SK-N-SH (cell line): ENCODE results near the gene GYPC. TPM values are rescaled to one million over a fixed set of nuclear protein-coding genes. Genes with fewer than 3 reads are reported as not detected.

Experiments
- CTCF ChIA-PET: fragments of 300-600, 350-600 bp; formaldehyde crosslinking; extraction: SDS; loops from one replicate; lab custom pipeline; 2021; lab: Yijun Ruan, JAX
- POLR2A ChIA-PET: fragments of 350-600 bp; sonication (Branson Sonifier 250); formaldehyde crosslinking; extraction: SDS; loops from one replicate; lab custom pipeline; 2020; ENCODE audit warnings: antibody characterized with exemption, inconsistent platforms; lab: Yijun Ruan, JAX
- DNase-seq: peaks from one replicate; pipeline ENCODE4 v3.0.0; 2012
- H2AFZ ChIP-seq: fragments of 200-600 bp; sonication (generic); 2 replicates; pipeline ENCODE4 v1.8.1; 2016; ENCODE audit warnings: antibody characterized with exemption, mild to moderate bottlenecking, low read depth
- H3F3A ChIP-seq: fragments of 200-600 bp; sonication (generic); replicated peaks from 2 replicates; pipeline ENCODE3; 2016; ENCODE audit warnings: antibody characterized with exemption, mild to moderate bottlenecking; ENCODE audit not compliant: insufficient read depth
- H3K27ac ChIP-seq, 2 experiments: fragments of 200-500 bp in 1 of 2; fragments of 200-600 bp in 1 of 2; sonication (Bioruptor generic) in 1 of 2; sonication (generic), shearing (Covaris generic) in 1 of 2; 2 replicates each; pipeline versions ENCODE4 v1.5.1 to v1.6.1; 2014 to 2016; ENCODE audit warnings: low read depth in 2 of 2, inconsistent platforms in 1 of 2, low read length in 1 of 2, mild to moderate bottlenecking in 1 of 2, mixed read lengths in 1 of 2
- H3K27me3 ChIP-seq: fragments of 200-600 bp; sonication (generic), shearing (Covaris generic); 2 replicates; pipeline ENCODE4 v1.6.1; 2016; ENCODE audit warnings: mixed run types; ENCODE audit not compliant: insufficient read depth
- H3K36me3 ChIP-seq, 2 experiments: fragments of 200-500 bp in 1 of 2; fragments of 200-600 bp in 1 of 2; sonication (Bioruptor generic) in 1 of 2; sonication (generic) in 1 of 2; replicated peaks in 1 of 2; 2 replicates each; pipeline versions ENCODE3 to v1.5.1; 2014 to 2016; ENCODE audit warnings: low read length in 1 of 2, mild to moderate bottlenecking in 1 of 2; ENCODE audit not compliant: insufficient read depth in 2 of 2, control insufficient read depth in 1 of 2
- H3K4me1 ChIP-seq, 2 experiments: fragments of 200-500 bp in 1 of 2; fragments of 200-600 bp in 1 of 2; sonication (Bioruptor generic) in 1 of 2; sonication (generic), shearing (Covaris generic) in 1 of 2; 2 replicates each; pipeline versions ENCODE4 v1.5.1 to v1.6.1; 2014 to 2016; ENCODE audit warnings: low read depth in 1 of 2, low read length in 1 of 2, mixed run types in 1 of 2; ENCODE audit not compliant: insufficient read depth in 2 of 2, control insufficient read depth in 1 of 2
- H3K4me2 ChIP-seq: fragments of 200-600 bp; sonication (generic), shearing (Covaris generic); 2 replicates; pipeline ENCODE4 v1.6.1; 2017; ENCODE audit warnings: mixed run types
- H3K4me3 ChIP-seq, 2 experiments: fragments of 200-500 bp in 1 of 2; fragments of 200-600 bp in 1 of 2; sonication (Bioruptor generic) in 1 of 2; sonication (generic), shearing (Covaris generic) in 1 of 2; 2 replicates each; pipeline versions ENCODE4 v1.5.1 to v1.8.1; 2014 to 2016; ENCODE audit warnings: low read depth in 2 of 2, inconsistent platforms in 1 of 2, low read length in 1 of 2, mild to moderate bottlenecking in 1 of 2, mixed read lengths in 1 of 2, moderate library complexity in 1 of 2
- H3K79me2 ChIP-seq: fragments of 200-600 bp; sonication (generic); 2 replicates; pipeline ENCODE4 v1.8.1; 2017; ENCODE audit warnings: mild to moderate bottlenecking; ENCODE audit not compliant: insufficient read depth
- H3K9ac ChIP-seq: fragments of 200-600 bp; sonication (generic); 2 replicates; pipeline ENCODE4 v1.6.1; 2017; ENCODE audit warnings: mixed run types
- H3K9me2 ChIP-seq: fragments of 200-600 bp; sonication (generic); 2 replicates; pipeline ENCODE4 v1.6.1; 2017; ENCODE audit warnings: mixed run types
- H3K9me3 ChIP-seq: fragments of 200-600 bp; sonication (generic); 2 replicates; pipeline ENCODE4 v1.6.1; 2017; ENCODE audit warnings: mixed run types, mild to moderate bottlenecking, moderate library complexity
- H4K20me1 ChIP-seq: fragments of 200-600 bp; sonication (generic); 2 replicates; pipeline ENCODE4 v1.6.1; 2017; ENCODE audit warnings: mild to moderate bottlenecking, mixed run types; ENCODE audit not compliant: insufficient read depth
- CHD2 ChIP-seq: fragments of 150-350 bp; IDR thresholded peaks from 2 replicates; pipeline ENCODE4 v1.6.1; 2018; ENCODE audit warnings: low read length; ENCODE audit not compliant: partially characterized antibody
- CTCF ChIP-seq: fragments of 200-600 bp; sonication (generic); IDR thresholded peaks from 2 replicates; pipeline ENCODE4 v1.6.1; 2017; ENCODE audit warnings: antibody characterized with exemption, mild to moderate bottlenecking, moderate library complexity
- EP300 ChIP-seq, 2 experiments: IDR thresholded peaks; 2 replicates each; pipeline versions ENCODE4 v1.4.0 to v1.6.1; 2012; ENCODE audit warnings: borderline replicate concordance in 1 of 2, low read depth in 1 of 2, low read length in 1 of 2
- FOXJ3 ChIP-seq: sonication (generic); formaldehyde crosslinking; IDR thresholded peaks from 2 replicates; pipeline ENCODE4 v1.5.1; 2020; ENCODE audit warnings: mild to moderate bottlenecking, missing genetic modification reagents
- GABPA ChIP-seq: IDR thresholded peaks from 2 replicates; pipeline ENCODE4 v1.4.0; 2012; ENCODE audit warnings: low read depth, mild to moderate bottlenecking
- MEF2A ChIP-seq: IDR thresholded peaks from 2 replicates; pipeline ENCODE4 v1.4.0; 2012; ENCODE audit warnings: low read depth, borderline replicate concordance
- NFIC ChIP-seq: IDR thresholded peaks from 2 replicates; pipeline ENCODE4 v1.4.0; 2012; ENCODE audit warnings: borderline replicate concordance
- NRF1 ChIP-seq: IDR thresholded peaks from 2 replicates; pipeline ENCODE4 v1.6.1; 2012; ENCODE audit warnings: low read depth, mild to moderate bottlenecking, low read length
- POLR2AphosphoS5 ChIP-seq: IDR thresholded peaks from 2 replicates; pipeline ENCODE4 v1.6.1; 2012; ENCODE audit warnings: low read depth, low read length
- RXRA ChIP-seq: IDR thresholded peaks from 2 replicates; pipeline ENCODE4 v1.4.0; 2012; ENCODE audit warnings: low read depth, mild to moderate bottlenecking, borderline replicate concordance
- SMC3 ChIP-seq: IDR thresholded peaks from 2 replicates; pipeline ENCODE4 v1.6.1; 2012; ENCODE audit warnings: low read depth, low read length, improper control_type of control experiment
- TAF1 ChIP-seq: IDR thresholded peaks from 2 replicates; pipeline ENCODE4 v1.6.1; 2012; ENCODE audit warnings: low read depth, mild to moderate bottlenecking, low read length, moderate library complexity, borderline replicate concordance
- TCF12 ChIP-seq: IDR thresholded peaks from 2 replicates; pipeline ENCODE4 v1.4.0; 2012
- USF1 ChIP-seq: IDR thresholded peaks from 2 replicates; pipeline ENCODE4 v1.4.0; 2012; ENCODE audit warnings: low read depth, borderline replicate concordance
- USF2 ChIP-seq: fragments of 150-350 bp; IDR thresholded peaks from 2 replicates; pipeline ENCODE4 v1.6.1; 2017; ENCODE audit warnings: antibody characterized with exemption, low read length, low read depth, borderline replicate concordance
- ZBTB33 ChIP-seq: IDR thresholded peaks from 2 replicates; pipeline ENCODE4 v1.4.0; 2012; ENCODE audit warnings: low read depth, borderline replicate concordance
- WGBS: methylation state at CpG from one replicate; pipeline ENCODE4 v1.1.6; 2017; ENCODE audit warnings: low lambda C conversion rate; 5-methylcytosine and 5-hydroxymethylcytosine counted together
- polyA plus RNA-seq, 3 experiments: library from polyadenylated mRNA; depleted of rRNA; stranded (reverse); fragments of >200 nt; gene quantifications; 2 replicates each; pipeline ENCODE4 v1.2.3, GENCODE V29; 2012

GYPC gene
- polyA plus RNA-seq, 1 of the 3 experiments (the other 2 are of a cell fraction), result not detected

GRCh38 chr2:126717928-126718327, 62.0 kb downstream of the GYPC start:
- ChIA-PET POLR2A (no interaction called here), CTCF (no interaction called here)
- Histone ChIP-seq H3K27me3 (no peaks in the 10 kb centered on the region), H3K4me3 (no peak overlapping the region), H3F3A (no peaks in the 10 kb centered on the region), H3K27ac (no peak overlapping the region), H2AFZ (no peak overlapping the region), H3K4me2 (no peak overlapping the region), H3K79me2 (no peaks in the 10 kb centered on the region), H3K36me3 (no peaks in the 10 kb centered on the region), H3K9ac (no peak overlapping the region), H4K20me1 (no peaks in the 10 kb centered on the region), H3K4me1 (no peaks in the 10 kb centered on the region; a peak in 1 of 4 replicates), H3K9me2 (no peaks in the 10 kb centered on the region), H3K9me3 (no peaks in the 10 kb centered on the region)
- no peak for TF ChIP-seq ZBTB33
- TF ChIP-seq GABPA, result no peak
- no peak for TF ChIP-seq NRF1
- TF ChIP-seq NFIC, result no peak
- TF ChIP-seq TAF1, result no peak
- no peak for TF ChIP-seq USF1
- TF ChIP-seq FOXJ3, result no peak
- TF ChIP-seq TCF12, result no peak
- TF ChIP-seq CHD2, result no peak
- no peak for TF ChIP-seq EP300 (IDR thresholded peaks at IDR 0.05; ENCODE audit: borderline replicate concordance in 1 of 2, low read depth in 1 of 2, low read length in 1 of 2)
- no peak for TF ChIP-seq POLR2AphosphoS5
- TF ChIP-seq USF2, result no peak
- TF ChIP-seq MEF2A, result no peak
- TF ChIP-seq CTCF, result no peak
- no peak for TF ChIP-seq SMC3
- TF ChIP-seq RXRA, result no peak
- DNase-seq, result no peak
- WGBS, result 29% methylated on average over 5 of the region's 5 CpGs
